GM21515 (cell line): Measurements from ENCODE around the gene JPT1.
"Not testable (repeated sequence)": the region's sequence is repeated elsewhere in the genome, so short reads cannot be mapped to it uniquely, and the experiment has no call there.

Experiments
- ATAC-seq: cut with Tn5 transposase; IDR thresholded peaks from one replicate; pipeline ENCODE4 v1.9.1; 2021; ENCODE audit not compliant: unreplicated experiment

The JPT1 gene

GRCh38 chr17:75130632-75131277, 23.6 kb downstream of the JPT1 start:
- no peak for ATAC-seq

- no peak for ATAC-seq
Observed at GRCh38 chr17:75130059-75130631, 24.2 kb downstream of the JPT1 start.

DNA sequence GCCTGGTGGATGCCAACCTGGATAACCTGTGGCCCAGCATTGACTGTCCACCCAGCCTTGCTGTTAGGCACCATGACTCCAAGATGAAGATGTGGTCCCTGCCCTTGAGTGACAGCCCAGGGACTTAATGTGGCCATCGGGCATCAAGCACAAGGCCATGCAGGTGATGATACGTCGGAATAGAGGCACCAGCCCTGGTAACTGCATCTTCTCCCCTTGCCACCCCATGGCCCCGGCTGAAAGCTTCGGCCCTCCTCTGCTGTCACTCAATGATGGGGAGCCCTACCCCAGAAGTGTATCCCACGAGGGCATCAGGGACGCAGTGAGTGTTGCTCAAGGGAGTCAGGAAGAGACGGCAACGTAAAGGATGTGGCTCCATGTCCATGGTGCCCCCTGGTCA, 24.7 kb downstream of the JPT1 start:
- no peak for ATAC-seq

GRCh38 chr17:75128694-75129505, 25.4 kb downstream of the JPT1 start:
- ATAC-seq: no peak

- ATAC-seq: not testable (repeated sequence)
Observed at GRCh38 chr17:75127936-75128335, 26.4 kb downstream of the JPT1 start.

DNA sequence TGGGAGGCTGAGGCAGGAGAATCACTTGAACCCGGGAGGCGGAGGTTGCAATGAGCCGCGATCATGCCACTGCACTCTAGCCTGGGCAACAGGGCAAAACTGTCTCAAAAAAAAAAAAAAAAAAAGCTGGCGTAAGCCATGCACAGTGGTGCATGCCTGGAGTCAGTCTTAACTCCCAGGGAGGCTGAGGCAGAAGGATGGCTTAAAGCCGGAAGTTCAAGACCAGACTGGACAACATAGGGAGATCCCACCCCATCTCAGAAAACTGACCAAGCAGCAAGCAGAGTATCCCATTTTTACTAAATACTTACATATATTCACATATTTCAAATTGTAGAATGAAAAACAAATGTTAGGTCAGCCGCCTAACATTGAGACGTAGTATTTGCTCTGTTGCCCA, 27.4 kb downstream of the JPT1 start:
- no peak for ATAC-seq

DNA sequence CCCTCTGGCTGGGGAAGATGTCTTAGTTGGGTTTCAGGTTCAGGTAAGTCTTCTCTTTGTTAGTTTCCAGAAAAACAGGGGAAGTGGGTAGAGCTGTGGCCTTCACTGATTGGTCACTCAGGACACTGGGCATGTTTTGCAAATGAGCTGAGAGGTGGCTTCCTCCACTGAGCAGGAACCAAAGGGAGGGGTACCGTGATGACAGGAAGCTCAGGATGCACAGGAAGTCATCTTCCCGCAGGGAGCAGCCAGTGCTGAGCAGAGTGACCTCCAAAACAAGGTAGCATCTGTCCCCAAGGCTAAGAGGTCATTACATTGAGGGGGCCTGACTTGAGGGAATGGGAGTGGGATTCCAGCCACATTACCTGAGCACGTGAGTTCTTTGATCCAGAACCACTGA, 28.3 kb downstream of the JPT1 start:
- no peak for ATAC-seq

GRCh38 chr17:75124819-75125162, 29.5 kb downstream of the JPT1 start:
- no peak for ATAC-seq

DNA sequence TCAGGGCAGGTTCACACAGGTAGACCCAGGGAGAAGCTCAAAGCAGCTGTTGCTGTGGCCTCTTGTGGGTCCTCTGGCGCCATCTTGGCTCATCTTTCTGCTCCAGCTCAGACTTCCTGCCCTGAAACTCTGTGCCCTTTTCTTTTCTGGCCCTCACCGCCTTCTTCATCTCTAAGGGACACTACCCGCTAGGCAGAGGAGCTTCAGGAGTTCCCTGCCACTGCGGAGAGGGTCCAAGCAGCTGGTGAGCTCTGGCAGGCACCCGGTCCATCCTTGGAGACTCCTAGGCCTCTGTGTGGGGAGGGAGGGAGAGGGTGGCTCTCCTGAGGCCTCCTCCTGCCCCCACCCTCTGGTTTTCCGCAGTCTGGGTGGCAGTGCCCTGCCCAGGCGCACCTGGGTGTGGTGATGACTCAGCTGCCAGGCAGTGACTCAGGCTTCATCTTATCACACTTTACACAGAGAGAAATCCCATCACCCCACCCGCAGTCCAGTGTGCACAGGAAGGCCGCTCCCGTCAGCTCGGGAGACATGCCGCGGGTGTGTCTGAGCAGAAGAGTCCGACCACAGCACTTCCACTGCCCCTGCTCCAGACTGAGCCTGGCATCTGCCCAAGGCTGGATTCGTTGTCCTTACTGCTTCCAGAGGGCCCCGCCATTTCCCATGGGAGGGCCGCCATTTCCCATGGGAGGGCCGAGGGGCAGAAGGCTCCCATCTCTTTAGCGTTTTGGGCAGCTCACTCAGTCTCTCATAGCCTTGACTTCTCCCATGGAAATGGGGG, 30.1 kb downstream of the JPT1 start:
- ATAC-seq: no peak

- no peak for ATAC-seq
Observed at GRCh38 chr17:75118307-75118706, 36.0 kb downstream of the JPT1 start.

DNA sequence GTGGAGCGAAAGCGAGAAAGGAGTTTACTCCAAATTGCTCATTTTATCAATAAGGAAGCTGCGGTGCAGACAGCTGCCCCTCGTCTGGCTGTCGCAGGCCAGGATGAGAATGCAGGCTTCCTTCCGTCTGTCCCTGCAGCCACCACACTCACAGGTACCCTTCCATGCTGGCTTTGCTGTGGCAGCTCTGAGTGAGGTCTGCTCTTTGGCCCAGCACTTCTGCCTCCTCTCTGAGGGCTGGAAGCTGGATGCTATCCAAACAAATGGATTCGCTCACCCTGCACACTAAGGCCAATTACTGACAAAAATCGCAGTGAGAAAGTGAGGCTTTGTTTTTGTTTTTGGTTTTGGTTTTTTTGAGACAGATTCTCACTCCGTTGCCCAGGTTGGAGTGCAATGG, 37.6 kb downstream of the JPT1 start:
- no peak for ATAC-seq

DNA sequence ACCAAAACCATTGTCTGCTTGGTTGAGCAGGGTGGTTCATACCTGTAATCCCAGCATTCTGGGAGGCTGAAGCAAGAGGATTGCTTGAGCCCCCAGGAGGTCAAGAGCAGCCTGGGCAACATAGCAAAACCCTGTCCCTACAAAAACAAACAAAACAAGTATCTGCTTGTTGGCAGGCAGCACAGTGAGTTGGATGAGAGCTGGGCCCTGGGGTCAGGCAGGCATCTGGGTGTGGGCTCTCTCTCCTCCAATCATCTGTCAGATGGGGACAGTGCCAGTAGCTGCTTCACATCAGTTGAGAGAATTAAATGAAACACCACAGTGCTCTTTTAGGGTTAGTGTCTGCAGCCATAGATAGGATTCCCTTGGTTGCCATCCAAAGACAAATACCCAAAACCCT, 38.8 kb downstream of the JPT1 start:
- ATAC-seq: no peak

- no peak for ATAC-seq
Observed at GRCh38 chr17:75114552-75115314, 39.6 kb downstream of the JPT1 start.

- ATAC-seq: peak; percentile 45
Observed at GRCh38 chr17:75113798-75114551, 40.3 kb downstream of the JPT1 start.

DNA sequence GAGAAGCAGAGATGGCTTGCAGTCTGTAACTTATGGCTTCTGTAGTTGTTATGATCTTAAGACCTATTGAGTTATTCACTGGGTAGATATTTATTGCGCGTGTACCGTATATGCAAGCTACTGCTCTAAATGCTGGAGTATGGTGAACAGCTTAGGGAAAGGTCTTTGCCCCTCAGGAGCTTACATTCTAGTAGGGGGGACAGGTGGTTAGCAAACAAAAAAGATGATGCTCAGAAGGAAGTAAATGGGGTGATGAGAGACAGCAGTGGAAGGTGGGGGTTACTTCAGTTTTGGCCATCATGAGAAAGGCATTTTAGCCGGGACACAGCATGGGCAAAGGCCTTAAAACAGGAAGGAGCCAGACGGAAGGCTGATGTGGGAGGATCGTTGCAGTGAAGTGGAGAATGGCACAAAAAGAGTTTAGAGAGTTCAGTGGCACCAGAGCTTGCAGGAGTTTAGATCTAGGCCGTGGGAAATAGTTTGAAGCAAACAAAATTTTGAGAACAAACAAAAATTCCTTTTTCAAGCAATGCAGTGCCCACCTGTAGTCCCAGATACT, 42.5 kb downstream of the JPT1 start:
- no peak for ATAC-seq

DNA sequence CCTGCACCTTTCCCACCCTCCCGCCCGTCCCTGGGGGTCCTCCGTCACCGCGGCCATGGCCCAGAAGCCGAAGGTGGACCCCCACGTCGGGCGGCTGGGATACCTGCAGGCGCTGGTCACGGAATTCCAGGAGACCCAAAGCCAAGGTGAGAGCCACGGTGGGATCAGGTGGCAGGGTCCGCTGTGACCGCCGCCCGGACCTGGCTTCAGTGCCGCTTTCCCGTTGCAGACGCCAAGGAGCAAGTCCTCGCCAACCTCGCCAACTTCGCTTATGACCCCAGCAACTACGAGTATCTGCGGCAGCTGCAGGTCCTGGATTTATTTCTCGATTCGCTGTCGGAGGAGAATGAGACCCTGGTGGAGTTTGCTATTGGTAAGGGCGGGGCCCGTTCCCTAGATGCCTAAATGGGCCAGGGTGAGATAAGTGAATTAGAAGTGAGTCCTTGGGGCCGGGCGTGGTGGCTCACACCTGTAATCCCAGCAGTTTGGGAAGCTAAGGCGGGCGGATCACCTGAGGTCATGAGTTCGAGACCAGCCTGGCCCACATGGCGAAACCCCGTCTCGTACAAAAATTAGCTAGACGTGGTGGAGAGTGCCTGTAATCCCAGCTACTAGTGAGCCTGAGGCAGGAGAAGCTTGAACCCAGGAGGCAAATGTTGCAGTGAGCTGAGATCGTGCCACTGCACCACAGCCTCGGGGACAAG, 43.9 kb downstream of the JPT1 start:
- no peak for ATAC-seq

DNA sequence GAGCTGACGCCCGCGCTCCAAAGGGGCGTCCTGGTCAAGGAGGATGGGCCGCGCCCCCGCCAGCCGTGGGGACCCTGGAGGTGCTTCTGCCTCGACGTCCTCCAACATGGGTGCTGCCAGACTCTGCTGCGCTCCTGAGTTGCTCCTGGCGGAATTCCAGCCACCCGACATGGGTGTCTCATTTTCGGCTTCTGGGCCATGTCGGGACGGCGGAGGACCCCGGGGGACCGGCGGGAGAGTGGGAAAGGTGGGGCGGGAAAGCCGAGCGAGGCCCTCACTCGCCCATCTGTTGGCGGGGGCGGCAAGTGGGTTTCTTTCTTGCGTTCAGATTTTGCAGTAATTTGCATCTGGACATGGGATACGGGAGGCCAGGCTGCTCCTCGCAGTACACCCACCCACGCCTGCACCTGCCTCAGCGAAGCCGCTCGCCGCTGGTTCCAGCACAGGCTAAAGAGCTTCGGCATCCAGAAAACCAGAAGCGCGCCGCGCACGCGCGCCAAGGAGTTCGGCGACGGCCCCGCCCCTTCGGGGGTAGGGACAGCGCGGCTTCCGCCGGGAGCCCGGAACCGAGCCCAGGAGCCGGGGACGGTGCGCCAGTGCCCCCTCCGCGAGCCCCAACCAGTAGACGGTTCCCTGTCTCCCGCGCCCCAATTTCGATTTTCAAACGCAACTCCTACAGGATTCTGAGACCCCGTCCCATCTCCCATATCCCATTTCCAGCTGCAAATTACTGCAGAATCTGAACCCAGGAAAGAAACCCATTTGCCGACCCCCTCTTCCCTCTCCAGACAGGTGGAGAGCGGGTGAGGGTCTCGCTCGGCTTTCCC, 44.7 kb downstream of the JPT1 start, which contains the start of gene ARMC7:
TSS of gene ARMC7 (plus strand) at position 563 of the 827 bp plus-strand sequence. CDS start 320 bp downstream, outside the sequence.
- peak; percentile 55 for ATAC-seq

- ATAC-seq: no peak
Observed at GRCh38 chr17:75109046-75109406, 45.3 kb downstream of the JPT1 start.
